HUDEP-2 (cell line): ENCODE results near the gene SIK1.
"Not testable (repeated sequence)": the region's sequence is repeated elsewhere in the genome, so short reads cannot be mapped to it uniquely, and the experiment has no call there.

ENCODE experiments used
- DNase-seq, 76 experiments: peaks; one replicate each; lab custom pipeline; 2025; ENCODE audit not compliant: unreplicated experiment in 76 of 76; lab: John Stamatoyannopoulos, UW

Gene SIK1

DNA sequence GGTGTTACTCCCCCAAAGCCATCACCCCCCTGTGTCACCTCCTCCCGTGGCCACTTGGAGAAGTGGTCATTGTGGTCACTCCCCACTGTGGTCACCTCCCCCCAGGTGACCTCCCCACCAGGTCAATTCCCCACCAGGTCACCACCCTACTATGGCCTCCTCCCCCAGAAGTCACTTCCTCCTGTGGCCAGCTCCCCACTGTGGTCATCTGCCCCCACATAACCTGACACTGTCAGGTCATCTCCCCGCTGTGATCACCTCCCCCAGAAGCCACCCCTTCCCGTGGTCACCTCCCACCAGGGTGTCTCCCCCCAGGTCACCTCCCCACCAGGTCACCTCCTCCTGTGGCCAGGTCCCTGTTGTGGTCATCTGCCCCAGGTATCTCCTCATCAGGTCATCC lies 28.9 kb downstream of the SIK1 start:
- not testable (repeated sequence) for DNase-seq

DNA sequence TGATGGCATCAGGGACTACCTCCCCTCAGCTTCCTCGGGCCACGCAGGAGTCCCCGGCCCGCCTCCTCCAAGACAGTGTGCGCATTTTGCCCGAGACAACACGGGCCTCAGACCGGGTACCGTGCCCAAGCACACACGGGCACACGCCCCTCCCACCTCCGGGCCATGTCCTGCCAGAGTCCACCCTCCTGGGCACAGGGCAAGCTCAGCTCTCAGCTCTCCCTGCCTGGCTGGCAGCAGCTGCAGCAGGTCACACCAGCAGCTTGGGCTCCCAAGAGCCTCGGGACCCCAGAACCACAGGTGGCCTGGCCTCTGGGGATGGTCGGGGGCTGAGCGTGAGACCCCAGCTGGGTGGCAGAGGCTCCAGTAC lies 29.5 kb downstream of the SIK1 start:
- DNase-seq = not testable (repeated sequence)

DNA sequence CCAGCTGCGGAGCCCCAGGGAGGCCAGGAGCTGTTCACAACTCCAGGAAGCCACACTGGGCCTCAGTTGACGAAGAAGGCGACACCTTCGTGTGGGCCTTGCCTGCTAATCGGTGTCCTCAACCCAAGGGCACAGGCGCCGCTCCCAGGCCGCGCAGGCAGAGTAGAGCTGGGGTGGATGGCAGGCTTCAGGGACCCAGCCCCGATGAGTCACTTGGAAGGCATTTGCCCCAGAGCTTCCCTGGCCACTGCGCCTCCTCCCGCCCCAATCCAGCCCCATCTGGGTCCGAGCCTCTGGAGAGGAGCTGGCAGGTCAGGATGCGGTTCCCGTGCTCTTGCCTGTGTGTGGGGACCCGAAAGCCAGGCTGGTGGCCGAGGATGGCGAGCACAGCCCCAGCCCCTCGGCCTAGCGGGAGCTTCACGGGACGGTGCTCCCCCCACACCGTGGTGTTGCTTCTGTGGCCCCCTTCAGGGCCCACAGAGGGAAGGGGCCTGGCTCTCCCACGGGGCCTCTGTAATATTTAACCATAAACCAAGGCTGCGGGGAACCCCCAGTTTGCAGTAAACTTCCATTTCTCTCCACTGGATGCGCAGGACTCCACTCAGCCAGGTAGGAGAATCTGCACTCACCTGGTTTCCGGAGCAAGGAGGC lies 30.0 kb downstream of the SIK1 start:
- DNase-seq = not testable (repeated sequence)

DNA sequence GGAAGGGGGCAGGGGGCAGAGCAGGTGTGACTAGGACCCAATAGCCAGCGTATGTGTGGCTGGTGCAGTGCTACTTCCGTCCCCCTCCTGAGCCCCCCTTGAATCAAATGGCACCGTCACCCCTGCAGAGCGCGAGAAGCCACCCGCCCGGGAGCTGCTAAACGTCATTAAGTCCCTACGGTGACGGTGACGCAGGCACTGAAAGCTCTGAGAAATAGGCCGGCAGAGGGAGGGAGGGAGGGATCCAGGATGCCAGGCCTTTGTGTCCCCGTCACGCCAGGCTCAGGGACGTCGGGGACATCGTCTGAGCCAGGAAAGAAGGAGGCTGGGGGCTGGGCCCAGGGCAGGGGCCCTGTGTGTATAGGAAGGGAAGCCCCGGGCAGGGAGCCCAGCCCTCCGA lies 43.6 kb downstream of the SIK1 start:
- DNase-seq = not testable (repeated sequence)

DNA sequence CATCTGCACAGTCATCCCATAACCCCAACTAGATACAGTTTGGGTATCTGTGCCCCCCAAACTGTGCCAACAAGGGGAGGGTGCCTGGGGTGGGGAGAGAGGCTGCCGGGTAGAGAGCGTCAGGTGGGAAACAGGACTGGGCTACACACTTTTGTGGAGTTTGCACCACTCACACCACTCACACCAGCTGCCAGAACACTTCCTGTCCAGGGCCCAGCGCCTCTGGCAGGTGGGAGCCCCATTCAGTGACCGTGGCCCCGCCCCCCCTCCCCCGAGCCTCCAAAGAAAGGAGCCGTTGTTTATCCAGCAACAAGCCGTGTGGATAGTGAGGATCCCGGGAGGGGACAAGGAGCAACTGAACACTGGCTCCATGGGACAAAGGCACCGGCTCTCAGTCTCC lies 44.0 kb downstream of the SIK1 start:
- DNase-seq = not testable (repeated sequence)

DNA sequence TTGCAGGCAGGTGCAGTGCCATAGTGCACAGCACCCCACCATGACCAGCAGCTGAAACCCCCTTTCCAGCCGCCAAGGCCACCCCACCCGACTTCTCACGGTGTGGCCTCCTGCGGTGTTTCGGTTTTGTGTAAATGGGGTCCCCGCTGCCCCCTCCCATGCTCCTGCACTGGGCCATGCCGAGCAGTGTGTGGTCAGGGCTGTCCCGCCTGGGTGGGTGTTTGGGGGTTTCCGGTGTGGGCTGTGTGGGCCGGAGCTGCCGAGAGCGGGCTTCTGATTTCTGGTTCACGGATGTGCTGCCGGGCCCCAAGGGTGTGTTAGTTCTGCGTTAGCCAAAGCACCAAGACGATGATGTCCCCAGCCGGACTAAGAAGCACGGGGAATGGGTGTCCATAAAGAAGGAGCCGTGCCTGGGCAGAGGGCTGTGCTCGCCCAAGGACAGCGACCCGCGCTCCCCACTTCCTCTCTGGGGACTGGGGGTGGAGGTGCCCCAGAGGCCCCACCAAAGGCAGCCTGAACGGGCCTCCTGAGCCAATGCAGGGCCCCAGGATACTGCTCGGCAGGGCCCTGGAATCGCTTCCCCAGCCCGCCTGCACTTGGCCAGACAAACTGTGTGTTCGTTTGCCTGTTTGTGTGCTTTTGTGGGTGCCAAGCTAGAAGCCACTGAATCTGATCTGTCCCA lies 45.9 kb downstream of the SIK1 start:
- DNase-seq = not testable (repeated sequence)

DNA sequence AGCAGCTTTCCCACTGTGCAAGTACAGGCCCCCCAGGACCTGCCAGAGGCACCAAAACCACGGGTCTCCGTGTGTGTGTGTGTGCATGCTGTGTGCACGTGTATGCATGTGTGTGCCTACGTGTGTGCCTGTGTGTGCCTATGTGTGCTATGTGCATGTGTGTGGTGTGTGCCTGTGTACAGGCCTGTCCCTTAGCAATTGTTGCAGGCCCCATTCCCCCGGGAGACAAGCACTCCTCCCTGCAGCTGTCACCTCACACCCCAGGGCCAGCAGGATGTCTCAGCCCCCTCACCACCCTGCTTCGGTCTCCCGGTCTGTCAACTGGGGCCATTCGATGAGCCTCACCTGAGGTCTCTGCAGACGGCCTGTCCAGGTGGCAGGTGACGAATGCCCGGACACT lies 46.6 kb downstream of the SIK1 start:
- DNase-seq = not testable (repeated sequence)

DNA sequence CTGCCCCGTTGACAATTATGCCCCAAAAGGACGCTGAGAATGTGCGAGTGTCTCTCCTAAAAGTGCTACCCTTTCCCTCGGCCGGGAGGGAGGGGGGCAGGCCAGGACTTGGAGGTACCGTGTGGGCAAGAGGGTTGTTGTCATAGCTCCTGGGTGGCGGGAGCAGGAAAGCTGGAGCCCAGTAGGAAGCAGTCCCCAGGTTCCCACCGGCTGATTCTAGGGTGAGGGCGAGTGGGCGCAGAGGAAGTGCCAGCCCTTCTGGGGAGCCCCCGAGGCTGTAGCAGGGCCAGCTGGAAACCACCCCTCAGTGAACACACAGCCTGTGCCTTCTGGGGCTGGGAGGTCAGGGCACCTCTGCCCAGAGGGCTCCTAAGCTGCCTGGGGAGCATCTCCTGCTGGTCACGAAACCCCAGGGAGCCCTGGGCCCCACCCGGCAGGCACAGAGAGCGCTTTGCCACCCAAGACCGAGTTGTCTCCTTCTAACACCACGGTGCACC lies 47.3 kb downstream of the SIK1 start:
- DNase-seq = not testable (repeated sequence)

DNA sequence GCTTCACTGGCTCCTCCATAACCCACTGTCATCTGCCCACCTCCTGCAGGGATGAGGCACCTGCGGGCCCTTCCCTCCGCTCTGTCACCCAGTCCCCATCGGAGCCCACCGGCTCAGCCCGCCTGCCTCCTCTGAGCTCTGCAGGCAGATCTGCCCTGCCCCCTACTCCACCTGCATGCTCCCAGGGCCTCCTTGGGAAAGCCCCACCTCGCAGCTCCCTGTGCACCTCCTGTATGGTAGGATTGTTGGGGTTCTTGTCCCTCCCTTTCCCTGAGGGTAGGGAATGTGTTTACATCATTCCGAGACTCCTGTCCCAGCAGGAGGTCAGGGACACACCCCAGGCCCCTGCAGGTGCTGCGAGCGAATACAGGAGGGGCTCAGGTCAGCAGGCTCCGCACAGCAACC lies 50.5 kb downstream of the SIK1 start:
- no peak for DNase-seq

DNA sequence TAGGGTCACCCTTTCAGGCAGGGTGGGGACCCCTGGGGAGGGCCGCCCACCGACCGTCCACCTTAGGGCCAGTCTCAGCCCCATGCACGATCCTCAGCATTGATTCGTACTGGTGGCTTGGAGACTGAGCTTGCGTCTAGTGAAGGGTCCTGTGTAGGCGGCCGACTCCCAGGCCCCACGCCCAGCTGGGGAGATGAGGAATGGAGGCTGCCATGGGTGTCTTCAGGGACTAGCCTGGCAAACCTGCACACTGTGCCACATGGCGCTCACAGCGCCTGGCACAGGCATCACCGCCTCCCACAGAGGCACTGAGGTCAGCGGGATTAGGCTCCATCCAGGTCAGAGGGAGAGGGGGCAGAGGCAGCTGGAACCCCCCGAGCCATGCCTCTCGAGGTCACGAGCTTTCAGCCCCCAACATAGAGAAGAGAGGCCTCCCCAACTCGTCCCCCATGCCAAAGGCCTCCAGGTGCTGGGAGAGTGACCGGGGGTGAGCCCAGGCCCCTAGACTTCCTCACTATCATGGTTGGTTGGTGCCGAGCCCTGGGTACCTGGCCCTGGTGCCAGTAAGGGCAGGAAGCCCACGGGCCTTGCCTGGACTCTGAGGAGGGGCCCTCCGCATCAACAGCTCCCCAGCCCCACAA lies 51.0 kb downstream of the SIK1 start:
- DNase-seq = no peak

DNA sequence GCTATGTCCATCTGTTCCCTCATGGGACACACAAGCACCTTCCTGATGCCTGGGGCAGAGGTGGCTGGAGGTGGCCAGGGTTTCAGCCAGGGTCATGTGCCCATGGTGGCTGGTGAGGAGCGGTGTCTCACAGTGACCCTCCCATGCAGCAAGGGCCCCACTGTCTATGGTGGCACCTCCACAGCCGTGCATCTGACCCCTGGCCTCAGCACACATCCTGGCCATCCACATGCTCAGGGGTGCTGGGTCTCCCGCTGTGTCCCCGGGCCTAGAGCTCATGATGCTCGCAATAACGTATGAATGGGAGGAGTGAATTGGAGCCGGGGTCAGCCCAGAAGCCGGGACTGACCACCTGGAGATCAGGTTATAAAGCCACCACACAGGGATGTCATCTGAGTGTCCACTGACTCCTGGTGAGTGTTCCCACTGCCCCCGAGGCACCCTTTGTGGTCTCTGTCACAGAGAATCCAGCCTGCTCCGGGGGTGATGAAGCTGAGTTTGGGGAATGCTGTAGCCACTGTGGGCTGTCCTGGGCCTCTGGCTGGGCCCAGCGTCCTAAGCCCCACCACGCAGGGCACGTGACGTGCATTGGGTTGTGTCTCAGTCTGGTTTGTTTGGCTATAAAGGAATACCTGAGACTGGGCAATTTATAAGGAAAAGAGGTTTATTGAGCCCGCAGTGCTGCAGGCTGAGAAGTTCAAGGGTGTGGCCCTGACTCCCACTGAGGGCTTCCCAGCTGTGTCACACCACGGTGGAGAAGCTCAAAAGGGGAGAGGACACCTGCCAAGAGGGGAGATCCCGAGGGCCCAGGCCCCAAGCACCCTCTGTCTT lies 51.7 kb downstream of the SIK1 start:
- DNase-seq = no peak

DNA sequence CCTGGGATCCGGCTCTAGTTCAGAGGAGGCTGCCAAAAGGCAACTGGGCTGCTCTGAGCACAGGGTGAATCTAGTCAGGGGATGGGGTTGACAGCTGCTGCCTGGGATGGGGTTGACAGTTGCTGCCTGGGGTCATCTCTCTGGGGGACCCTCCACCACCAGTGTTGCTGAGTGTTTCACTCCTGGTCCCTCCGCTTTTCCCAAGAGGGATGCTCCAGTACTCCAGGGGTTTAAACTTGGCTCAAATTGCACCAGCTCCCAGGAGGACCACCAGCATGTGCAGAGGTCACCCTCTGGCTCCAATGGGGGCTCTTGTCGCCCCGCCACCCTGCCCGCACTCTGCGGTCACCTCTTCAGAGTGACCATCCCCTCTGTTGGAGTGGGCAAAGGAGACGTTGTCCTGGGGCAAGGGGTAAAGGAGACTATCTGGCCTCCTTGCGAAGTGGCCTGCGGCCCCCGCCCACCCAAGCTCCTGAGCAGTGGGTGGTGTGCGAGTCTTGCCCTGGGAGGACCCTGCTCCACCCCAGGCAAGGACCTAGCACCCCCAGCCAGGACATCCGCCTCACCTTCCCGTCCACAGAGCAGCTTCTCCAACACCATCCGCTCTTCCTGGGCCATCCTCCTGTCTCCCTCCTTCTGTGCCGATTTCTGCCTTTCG lies 52.6 kb downstream of the SIK1 start:
- DNase-seq = no peak

DNA sequence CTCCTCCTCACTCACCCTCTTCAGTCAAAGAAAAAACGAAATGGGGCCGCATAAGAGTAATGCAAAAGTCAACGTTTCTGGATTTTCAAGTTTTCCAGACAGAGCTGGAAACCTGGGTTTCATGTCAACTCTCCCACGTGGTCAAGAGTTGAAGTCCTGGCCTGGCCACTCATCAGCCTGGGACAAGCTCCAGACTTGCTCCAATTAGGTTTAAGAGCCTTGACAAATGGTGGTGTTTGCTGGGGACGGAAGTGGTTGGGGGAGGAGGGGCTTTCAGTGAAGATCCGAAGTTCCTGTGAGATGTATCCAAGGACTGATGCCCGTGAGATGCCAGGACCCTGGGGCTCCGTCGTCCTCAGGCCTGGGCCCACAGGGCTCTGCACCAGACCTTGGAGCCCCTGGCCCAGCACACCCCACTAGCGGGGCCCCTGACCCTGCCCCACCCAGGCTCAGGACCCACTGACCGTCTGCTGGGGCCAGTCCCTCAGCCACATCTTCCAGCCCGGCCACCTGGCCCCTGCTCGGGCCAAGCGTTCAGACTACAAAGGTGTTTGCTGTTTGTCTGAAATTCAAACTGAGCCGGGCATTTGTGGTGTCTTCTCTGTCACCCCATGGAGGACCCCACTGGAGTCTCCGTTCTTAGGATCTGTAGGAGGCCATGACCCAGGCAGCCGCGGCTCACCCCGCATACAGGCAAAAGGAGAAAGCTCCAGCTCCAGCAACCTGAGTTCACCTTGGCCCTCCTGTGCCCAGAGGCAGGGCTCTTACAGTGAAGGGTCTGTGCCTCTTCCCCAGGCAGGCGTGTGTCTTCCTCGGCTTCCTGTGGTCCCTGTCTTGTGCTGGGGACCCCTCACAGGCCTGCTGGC lies 53.3 kb downstream of the SIK1 start:
- no peak for DNase-seq

DNA sequence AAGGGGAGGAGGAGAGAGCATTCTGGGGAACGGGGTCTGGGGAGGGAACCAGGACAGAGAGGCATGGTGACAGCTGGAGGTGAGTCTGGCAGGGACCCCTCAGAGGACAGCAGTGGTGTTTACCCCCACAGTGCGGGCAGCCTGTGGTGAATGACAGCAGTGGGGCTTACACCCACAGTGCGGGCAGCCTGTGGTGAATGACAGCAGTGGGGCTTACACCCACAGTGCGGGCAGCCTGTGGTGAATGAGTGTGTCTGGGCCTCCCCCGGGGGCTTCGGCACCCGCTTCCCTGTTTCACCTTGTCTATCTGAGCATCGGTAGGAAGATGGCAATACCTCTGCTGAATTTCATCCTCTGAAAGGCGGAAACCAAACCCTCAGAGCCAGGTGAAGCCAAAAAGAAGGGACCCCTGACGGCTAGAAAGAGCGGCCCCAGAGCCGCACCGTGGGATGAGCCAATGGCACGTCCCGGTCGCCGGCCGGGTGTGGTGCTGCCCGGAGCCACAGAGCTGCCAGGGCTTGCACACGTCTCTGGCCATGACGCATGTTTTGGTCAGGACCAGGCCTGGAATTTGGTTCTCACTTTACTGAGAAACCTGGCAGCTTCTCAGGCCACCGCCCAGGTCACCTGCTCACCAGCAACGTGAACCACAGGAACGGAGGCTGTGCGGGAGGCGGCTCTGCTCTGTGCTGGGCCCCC lies 54.1 kb downstream of the SIK1 start:
- DNase-seq = no peak

DNA sequence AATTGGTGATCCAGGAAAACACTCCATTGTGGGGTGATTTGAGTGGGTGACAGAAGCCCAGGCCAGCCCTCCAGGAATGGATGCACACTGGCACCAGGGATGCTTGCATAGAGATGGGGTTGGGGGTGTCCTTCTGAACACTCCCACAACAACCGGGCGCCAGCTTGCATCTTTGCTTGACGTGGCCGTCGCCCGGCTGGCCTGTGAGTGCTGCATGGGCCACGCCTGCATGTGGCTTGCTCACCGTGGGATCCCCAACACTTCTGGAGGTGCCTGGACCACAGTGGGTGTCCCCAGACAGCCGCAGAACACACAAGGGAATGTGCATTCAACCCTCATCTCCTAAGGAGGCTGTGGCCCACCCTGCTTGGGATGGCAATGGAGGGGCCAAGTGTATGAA lies 55.1 kb downstream of the SIK1 start:
- DNase-seq = no peak

DNA sequence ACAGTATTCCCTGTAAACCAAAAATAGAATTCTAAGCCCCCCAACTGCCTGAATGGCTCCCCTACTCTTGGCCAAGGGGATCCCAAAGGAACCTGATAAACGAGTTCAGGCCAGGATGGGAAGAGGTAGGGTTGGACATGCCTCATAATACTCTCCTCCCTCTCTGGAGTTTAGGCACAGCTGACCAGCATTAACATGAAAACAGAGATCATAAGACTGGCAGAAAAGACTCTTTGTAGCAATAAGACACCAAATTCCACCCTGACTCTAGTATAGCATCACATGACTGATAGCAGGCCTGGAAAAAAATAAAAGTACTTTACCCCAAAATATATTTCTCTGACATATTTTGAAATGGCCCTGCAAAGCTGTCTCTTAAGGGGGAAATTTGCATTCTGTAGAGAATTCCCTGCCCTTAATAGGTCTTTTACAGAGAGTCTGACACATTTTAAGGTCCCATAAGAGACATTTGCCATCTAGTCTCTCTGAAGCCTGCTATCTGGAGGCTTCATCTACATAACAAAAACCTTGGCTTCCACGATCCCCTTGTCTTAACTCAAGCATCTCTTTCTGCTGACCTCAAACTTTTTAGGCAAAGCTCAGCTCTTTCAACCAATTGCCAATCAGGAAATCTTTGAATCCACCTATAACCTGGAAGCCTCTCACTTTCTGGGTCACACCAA lies 55.9 kb downstream of the SIK1 start:
- DNase-seq = peak in 1 of 76 experiments; percentile 4

DNA sequence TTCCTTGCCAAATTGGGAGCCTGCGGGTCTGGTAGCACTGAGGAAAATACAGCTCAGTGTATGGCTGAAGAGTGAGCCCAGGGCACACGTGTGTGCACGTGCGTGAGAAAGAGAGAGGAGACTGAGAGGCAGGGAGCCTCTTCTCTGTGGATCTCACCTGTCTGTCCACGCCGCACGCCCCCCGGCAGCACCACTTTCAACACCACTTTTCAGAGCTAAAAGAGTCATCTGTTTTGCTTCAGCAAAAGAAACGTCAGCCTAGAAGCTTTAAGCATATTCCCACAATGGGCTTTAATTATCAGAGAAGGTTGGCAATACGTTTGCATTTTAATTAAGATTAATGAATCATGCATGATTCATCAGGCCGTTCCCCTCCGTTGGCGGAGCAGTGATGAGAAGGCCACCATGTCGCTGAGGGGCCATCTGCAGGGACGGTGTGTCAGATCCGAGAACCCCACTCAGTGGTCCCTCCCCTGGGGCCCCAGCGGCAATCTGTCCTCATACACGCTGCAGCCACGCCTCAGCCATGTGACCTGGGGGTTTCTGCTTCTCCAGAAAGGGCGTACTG lies 56.8 kb downstream of the SIK1 start:
- DNase-seq = no peak

DNA sequence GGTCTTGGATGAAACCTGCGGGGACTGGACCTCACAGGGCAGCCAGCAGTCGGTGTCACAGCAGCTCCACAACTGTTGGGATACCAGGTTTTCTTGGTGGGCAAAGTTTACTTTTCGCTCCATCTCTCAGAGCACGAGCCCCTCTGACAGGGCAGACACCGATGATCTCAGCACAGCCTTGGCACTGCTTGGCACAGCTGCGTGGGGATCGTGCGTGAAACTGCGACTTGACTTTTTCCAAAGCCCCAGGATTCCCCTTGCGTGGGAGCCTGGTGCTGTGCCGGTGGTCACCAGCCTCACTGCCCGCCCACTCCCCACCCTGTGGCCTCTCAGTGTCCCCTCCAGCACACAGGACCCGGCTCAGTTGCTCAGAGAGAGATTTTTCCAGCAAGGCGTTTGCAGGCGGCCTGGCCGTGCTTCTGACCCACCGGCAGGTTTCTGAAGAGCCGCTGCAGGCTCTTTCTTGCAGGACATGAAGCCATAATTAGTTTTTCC lies 57.3 kb downstream of the SIK1 start:
- DNase-seq = no peak
